CD4-positive, alpha-beta memory T cell (primary cell): ENCODE measurements around the gene SH3BP2. TPM values are rescaled to one million over a fixed set of nuclear protein-coding genes. Genes with fewer than 3 reads are reported as not detected.
A peak's percentile ranks its signal among the peaks of the same experiment; 100 is the strongest.

ENCODE experiments used
- CTCF ChIA-PET: fragments of 350-600 bp; sonication (Branson Sonifier 250); formaldehyde crosslinking; loops from one replicate; lab custom pipeline; 2021; ENCODE audit warnings: inconsistent platforms; ENCODE audit not compliant: partially characterized antibody; lab: Charles Lee
- POLR2A ChIA-PET: fragments of 350-600 bp; sonication (Branson Sonifier 250); formaldehyde crosslinking; loops from one replicate; lab custom pipeline; 2021; ENCODE audit not compliant: partially characterized antibody; lab: Charles Lee
- DNase-seq, 5 donors: peaks; one replicate each; pipeline versions ENCODE4 v3.0.0 to v3.0.0-alpha.2; 2020 to 2022; ENCODE audit warnings: mixed read lengths in 1 of 5
- H3K27ac ChIP-seq: one replicate; pipeline ENCODE4 v1.7.0; 2013; ENCODE audit warnings: low read depth, low read length
- H3K27me3 ChIP-seq: 2 replicates; pipeline ENCODE4 v1.7.0; 2013; ENCODE audit warnings: mild to moderate bottlenecking, low read length, moderate library complexity; ENCODE audit not compliant: insufficient read depth
- H3K36me3 ChIP-seq: 2 replicates; pipeline ENCODE4 v1.7.0; 2013; ENCODE audit warnings: mild to moderate bottlenecking, low read length, moderate library complexity; ENCODE audit not compliant: insufficient read depth
- H3K4me1 ChIP-seq: 2 replicates; pipeline ENCODE4 v1.7.0; 2013; ENCODE audit warnings: mild to moderate bottlenecking, low read length, moderate library complexity; ENCODE audit not compliant: insufficient read depth
- H3K4me3 ChIP-seq, 2 donors: one replicate each; pipeline ENCODE4 v1.7.0; 2013; ENCODE audit warnings: low read length in 2 of 2, mild to moderate bottlenecking in 1 of 2
- H3K9me3 ChIP-seq, 2 donors: one replicate each; pipeline ENCODE4 v1.7.0; 2013; ENCODE audit warnings: low read length in 2 of 2, control low read depth in 1 of 2; ENCODE audit not compliant: control insufficient read depth in 1 of 2
- H3K27ac Mint-ChIP-seq, 7 donors: one replicate each; pipeline ENCODE4 v1.8.0; 2020 to 2021; ENCODE audit warnings: mixed read lengths in 7 of 7, mild to moderate bottlenecking in 6 of 7, inconsistent platforms in 3 of 7, moderate library complexity in 3 of 7
- H3K27me3 Mint-ChIP-seq, 2 donors: one replicate each; pipeline ENCODE4 v1.8.0; 2020 to 2021; ENCODE audit warnings: mixed read lengths in 2 of 2
- H3K36me3 Mint-ChIP-seq, 2 donors: one replicate each; pipeline ENCODE4 v1.8.0; 2020 to 2021; ENCODE audit warnings: mixed read lengths in 2 of 2, inconsistent platforms in 1 of 2, mild to moderate bottlenecking in 1 of 2
- H3K4me1 Mint-ChIP-seq, 4 donors: one replicate each; pipeline ENCODE4 v1.8.0; 2020 to 2021; ENCODE audit warnings: mixed read lengths in 4 of 4, mild to moderate bottlenecking in 1 of 4
- H3K4me3 Mint-ChIP-seq, 8 donors: one replicate each; pipeline ENCODE4 v1.8.0; 2020 to 2021; ENCODE audit warnings: mixed read lengths in 8 of 8, mild to moderate bottlenecking in 7 of 8, moderate library complexity in 6 of 8, inconsistent platforms in 3 of 8
- H3K9me3 Mint-ChIP-seq, 8 donors: one replicate each; pipeline ENCODE4 v1.8.0; 2020 to 2021; ENCODE audit warnings: mixed read lengths in 8 of 8, mild to moderate bottlenecking in 5 of 8, inconsistent platforms in 3 of 8, moderate library complexity in 1 of 8
- intact Hi-C: fragments of 100-400 bp; cut with micrococcal nuclease; formaldehyde crosslinking; loops from one replicate; pipeline ENCODE4 v1.15.1; 2023
- polyA plus RNA-seq, 2 donors: library from polyadenylated mRNA; unstranded; fragments of 300-500 nt; fragmentation: Illumina TruSeq; gene quantifications; one replicate each; pipeline ENCODE4 v1.2.3, GENCODE V29; 2021
- total RNA-seq, 2 experiments: library from RNA; stranded (reverse); gene quantifications; one replicate each; pipeline ENCODE4 v1.2.3, GENCODE V29; 2021

The SH3BP2 gene
- total and polyA plus RNA-seq, 4 experiments from 2014 or later, result 3.8 to 44.3 (median 27.1) TPM

- Histone ChIP-seq H3K9me3 (no peaks in the 10 kb centered on the region), H3K27me3 (no peaks in the 10 kb centered on the region), H3K36me3 (peaks cover 3% of the 10 kb centered on the region), H3K4me3 (no peak overlapping the region), H3K27ac (no peak overlapping the region), H3K4me1 (peaks cover 66% of the 10 kb centered on the region)
- intact Hi-C loops, result loop anchor here (10.0 kb wide), 1 partner anchor 52 kb away; no protein-coding TSS in a partner anchor
- peak overlapping the region; percentile 86 to 98 (median 92) for H3K27ac Mint-ChIP-seq
- H3K27me3 Mint-ChIP-seq, result no peaks in the 10 kb centered on the region
- ChIA-PET CTCF (no interaction called here), POLR2A (interaction anchor here (1.5 to 3.1 kb wide), 2 partner anchors 17 to 23 kb away, joined by 3 to 18 read pairs; no protein-coding TSS in a partner anchor)
- peaks cover 0 to 36% of the 10 kb centered on the region in 2 donors for H3K36me3 Mint-ChIP-seq
- no peak for DNase-seq
- H3K9me3 Mint-ChIP-seq, result no peaks in the 10 kb centered on the region
- H3K4me3 Mint-ChIP-seq, result peak overlapping the region; percentile 78 to 91 (median 85)
- H3K4me1 Mint-ChIP-seq, result peaks cover 39 to 74% (median 61%) of the 10 kb centered on the region in 4 donors
These were observed 23.6 kb downstream of the SH3BP2 start for GRCh38 chr4:2816401-2816954.

DNA sequence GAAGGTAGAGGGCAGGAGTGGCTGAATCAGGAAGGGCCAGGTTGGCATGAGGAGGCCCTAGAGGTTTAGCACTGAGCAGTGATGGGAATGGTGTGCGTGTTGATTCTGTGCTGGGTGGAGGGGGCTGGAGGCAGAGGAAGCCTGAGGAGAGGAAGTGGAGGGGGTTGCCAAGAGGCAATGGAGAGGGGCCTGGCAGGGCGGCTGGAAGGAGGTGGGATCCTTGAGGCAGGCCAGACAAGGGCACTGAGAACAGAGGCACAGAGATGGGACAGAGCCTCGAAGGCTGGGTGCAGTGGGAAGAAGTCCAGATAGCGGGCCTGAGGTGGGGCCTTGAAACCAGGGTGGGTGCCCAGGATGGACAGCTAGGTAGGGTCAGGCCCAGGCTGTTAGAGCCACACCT is 24.3 kb downstream of the SH3BP2 start:
- peak overlapping the region; percentile 78 to 91 (median 85) for H3K4me3 Mint-ChIP-seq
- H3K27me3 Mint-ChIP-seq, result no peaks in the 10 kb centered on the region
- Histone ChIP-seq H3K4me3 (peak overlapping the region in 1 of 2 donors; percentile 13), H3K27me3 (no peaks in the 10 kb centered on the region), H3K36me3 (peaks cover 3% of the 10 kb centered on the region), H3K27ac (no peak overlapping the region), H3K9me3 (no peaks in the 10 kb centered on the region), H3K4me1 (peaks cover 59% of the 10 kb centered on the region)
- ChIA-PET CTCF (interaction anchor here (1.6 to 2.5 kb wide), 2 partner anchors 21 to 53 kb away, joined by 4 to 10 read pairs; no protein-coding TSS in a partner anchor), POLR2A (interaction anchor here (1.3 to 3.1 kb wide), 4 partner anchors 18 to 118 kb away, joined by 3 to 18 read pairs (median 4); no protein-coding TSS in a partner anchor)
- intact Hi-C loops, result loop anchor here (10.0 kb wide), 1 partner anchor 52 kb away; no protein-coding TSS in a partner anchor
- no peak for DNase-seq
- H3K9me3 Mint-ChIP-seq, result no peaks in the 10 kb centered on the region
- peaks cover 0 to 29% of the 10 kb centered on the region in 2 donors for H3K36me3 Mint-ChIP-seq
- H3K4me1 Mint-ChIP-seq, result peaks cover 33 to 68% (median 55%) of the 10 kb centered on the region in 4 donors
- H3K27ac Mint-ChIP-seq, result peak overlapping the region; percentile 86 to 98 (median 92)

GRCh38 chr4:2817701-2818350 is 24.9 kb downstream of the SH3BP2 start:
- POLR2A ChIA-PET, result interaction anchor here (1.0 to 3.1 kb wide), 8 partner anchors 14 to 118 kb away, joined by 3 to 18 read pairs (median 4); partner anchors contain the start of gene ADD1
- Histone ChIP-seq H3K36me3 (peaks cover 6% of the 10 kb centered on the region), H3K4me3 (peak overlapping the region in 1 of 2 donors; percentile 13), H3K27ac (no peak overlapping the region), H3K27me3 (no peaks in the 10 kb centered on the region), H3K9me3 (no peaks in the 10 kb centered on the region), H3K4me1 (peaks cover 57% of the 10 kb centered on the region)
- intact Hi-C loops, result loop anchor here (10.0 kb wide), 1 partner anchor 53 kb away; no protein-coding TSS in a partner anchor
- no peak for DNase-seq
- Mint-ChIP-seq H3K4me1 (peaks cover 33 to 66% (median 52%) of the 10 kb centered on the region in 4 donors), H3K4me3 (peak overlapping the region; percentile 78 to 91 (median 85)), H3K27ac (peak overlapping the region in 4 of 7 donors; percentile 23 to 98 (median 88)), H3K9me3 (no peaks in the 10 kb centered on the region), H3K36me3 (peaks cover 3 to 27% of the 10 kb centered on the region in 2 donors), H3K27me3 (no peaks in the 10 kb centered on the region)
- CTCF ChIA-PET, result interaction anchor here (1.6 to 2.5 kb wide), 2 partner anchors 20 to 54 kb away, joined by 4 to 10 read pairs; no protein-coding TSS in a partner anchor

DNA sequence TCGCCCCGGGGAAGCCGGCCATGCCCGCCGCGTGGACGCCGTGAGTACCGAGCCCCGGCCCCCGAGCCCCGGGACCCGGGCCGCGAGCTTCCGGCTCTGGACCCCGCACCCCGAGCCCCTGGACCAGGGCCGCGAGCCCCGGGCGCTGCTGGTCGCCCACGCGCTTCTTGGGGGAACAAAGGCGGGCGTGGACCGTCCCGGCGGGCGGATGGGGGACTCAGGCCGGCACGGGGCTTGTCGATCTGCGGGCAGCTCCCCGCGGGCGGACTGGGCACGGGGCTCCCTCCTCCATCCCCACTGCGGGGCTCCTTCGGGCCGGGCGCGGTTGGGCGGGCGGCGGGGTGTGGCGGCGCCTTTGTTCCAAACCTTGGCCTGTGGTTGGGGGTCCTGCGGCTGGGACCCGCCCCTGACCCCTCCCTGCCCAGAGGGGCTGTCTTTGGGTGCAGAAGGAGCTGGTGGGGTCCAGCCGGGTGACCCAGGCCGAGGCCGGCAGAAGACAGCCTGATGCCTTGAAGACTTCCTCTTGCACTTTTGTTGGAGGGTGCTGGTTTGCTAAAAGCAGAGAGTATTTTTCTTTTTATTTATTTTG is 25.6 kb downstream of the SH3BP2 start:
- peak overlapping the region in 3 of 7 donors; percentile 35 to 91 (median 38) for H3K27ac Mint-ChIP-seq
- H3K27me3 ChIP-seq, result no peaks in the 10 kb centered on the region
- peaks cover 3 to 26% of the 10 kb centered on the region in 2 donors for H3K36me3 Mint-ChIP-seq
- peaks cover 10% of the 10 kb centered on the region for H3K36me3 ChIP-seq
- H3K4me1 Mint-ChIP-seq, result peaks cover 32 to 60% (median 49%) of the 10 kb centered on the region in 4 donors
- H3K4me3 Mint-ChIP-seq, result peak overlapping the region; percentile 10 to 77 (median 72)
- H3K4me3 ChIP-seq, result no peak overlapping the region
- ChIA-PET CTCF (interaction anchor here (0.6 to 2.5 kb wide), 3 partner anchors 20 to 54 kb away, joined by 4 to 10 read pairs (median 4); no protein-coding TSS in a partner anchor), POLR2A (interaction anchor here (1.0 to 3.1 kb wide), 7 partner anchors 13 to 117 kb away, joined by 3 to 18 read pairs (median 4); partner anchors contain the start of gene ADD1)
- no peaks in the 10 kb centered on the region for H3K27me3 Mint-ChIP-seq
- H3K27ac ChIP-seq, result peak overlapping the region; percentile 27
- no peaks in the 10 kb centered on the region for H3K9me3 ChIP-seq
- H3K9me3 Mint-ChIP-seq, result no peaks in the 10 kb centered on the region
- peaks cover 52% of the 10 kb centered on the region for H3K4me1 ChIP-seq
- no peak for DNase-seq
- intact Hi-C loops, result loop anchor here (10.0 kb wide), 1 partner anchor 54 kb away; no protein-coding TSS in a partner anchor

DNA sequence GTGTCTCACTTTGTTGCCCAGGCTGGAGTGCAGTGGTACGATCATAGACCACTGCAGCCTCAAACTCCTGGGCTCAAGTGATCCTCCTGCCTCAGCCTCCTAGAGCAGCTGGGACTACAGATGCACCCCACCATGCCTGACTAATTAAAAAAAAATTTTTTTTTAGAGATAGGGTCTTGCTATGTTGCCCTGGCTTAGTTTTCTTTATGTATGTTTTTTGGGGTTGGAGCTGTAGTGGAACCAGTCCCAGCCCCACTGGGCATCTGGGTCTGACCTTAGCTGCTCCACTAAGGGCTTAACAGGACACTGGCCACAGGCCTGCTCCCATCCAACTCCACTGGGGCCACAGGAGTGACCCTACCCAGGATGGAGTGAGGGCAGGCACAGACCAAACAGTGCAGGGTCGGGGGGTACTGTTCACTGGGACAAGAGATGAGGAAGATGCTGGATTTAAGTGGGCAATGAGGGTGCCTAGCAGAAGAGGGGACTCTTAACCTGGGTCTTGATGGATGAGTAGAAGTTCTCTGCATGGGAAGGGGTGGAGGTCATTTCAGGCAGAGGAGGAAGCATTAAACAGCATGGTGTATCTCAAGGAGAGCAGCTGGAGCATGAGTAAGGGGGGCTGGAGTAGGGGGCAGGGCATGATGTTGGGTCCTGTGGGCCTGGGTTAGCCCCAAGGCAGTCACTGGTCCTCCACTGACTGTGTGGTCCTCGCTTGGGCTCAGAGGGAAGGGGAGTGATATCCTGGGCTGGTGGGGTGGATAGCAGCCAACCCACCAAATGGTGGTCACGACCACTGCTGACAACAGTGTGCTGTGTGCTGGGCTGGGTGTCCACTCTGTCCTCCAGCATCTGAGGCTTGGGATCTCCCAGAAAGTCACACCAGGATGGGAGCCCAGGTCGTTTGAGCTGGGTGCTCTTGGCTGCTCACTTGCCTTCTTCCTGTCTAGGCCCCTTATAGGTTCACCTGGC is 26.6 kb downstream of the SH3BP2 start:
- Histone ChIP-seq H3K36me3 (peaks cover 18% of the 10 kb centered on the region), H3K4me3 (no peak overlapping the region), H3K27me3 (no peaks in the 10 kb centered on the region), H3K27ac (peak overlapping the region; percentile 17), H3K9me3 (no peaks in the 10 kb centered on the region), H3K4me1 (peaks cover 41% of the 10 kb centered on the region)
- ChIA-PET CTCF (interaction anchor here (2.5 kb wide), 1 partner anchor 56 kb away, joined by 10 read pairs; no protein-coding TSS in a partner anchor), POLR2A (interaction anchor here (1.2 to 3.1 kb wide), 3 partner anchors 20 to 38 kb away, joined by 3 to 18 read pairs (median 5); partner anchors contain the start of gene ADD1)
- Mint-ChIP-seq H3K27me3 (no peaks in the 10 kb centered on the region), H3K27ac (peak overlapping the region; percentile 38 to 91 (median 76)), H3K4me1 (peaks cover 21 to 49% (median 38%) of the 10 kb centered on the region in 4 donors), H3K36me3 (peaks cover 3 to 33% of the 10 kb centered on the region in 2 donors), H3K9me3 (no peaks in the 10 kb centered on the region), H3K4me3 (peak overlapping the region; percentile 39 to 78 (median 72))
- intact Hi-C loops, result loop anchor here (10.0 kb wide), 1 partner anchor 55 kb away; no protein-coding TSS in a partner anchor
- DNase-seq, result no peak
